HuH-7.5 (cell line): ENCODE data around the gene TMEM176A.

Experiments
- DNase-seq: peaks from one replicate; pipeline ENCODE4 v3.0.0; 2011; ENCODE audit warnings: low spot score

TMEM176A gene

GRCh38 chr7:150849204-150849775 is 48.7 kb downstream of the TMEM176A start:
- no peak for DNase-seq

- DNase-seq = no peak
These were observed 49.7 kb downstream of the TMEM176A start for GRCh38 chr7:150850273-150850672.

- no peak for DNase-seq
These were observed 51.2 kb downstream of the TMEM176A start for GRCh38 chr7:150851492-150852370.

GRCh38 chr7:150852371-150852905 is 51.9 kb downstream of the TMEM176A start, which contains the start of gene AOC1:
AOC1 (plus strand) TSS chr7:150852517; CDS start chr7:150856471, 3,954 bp downstream.
- no peak for DNase-seq

GRCh38 chr7:150854066-150855000 is 53.8 kb downstream of the TMEM176A start:
- DNase-seq = no peak
